BLaER1 (cell line): ENCODE results near the gene SERTAD3.
"Not testable (repeated sequence)": the region's sequence is repeated elsewhere in the genome, so short reads cannot be mapped to it uniquely, and the experiment has no call there.

ENCODE experiments used
- H3K27ac ChIP-seq: shearing (Covaris generic); formaldehyde crosslinking; 2 replicates; pipeline ENCODE4 v1.8.1; 2022
- H3K27me3 ChIP-seq: shearing (Covaris generic); formaldehyde crosslinking; 2 replicates; pipeline ENCODE4 v1.8.1; 2022
- H3K36me3 ChIP-seq: shearing (Covaris generic); formaldehyde crosslinking; 2 replicates; pipeline ENCODE4 v1.8.1; 2022
- H3K4me1 ChIP-seq: shearing (Covaris generic); formaldehyde crosslinking; 2 replicates; pipeline ENCODE4 v1.8.1; 2022
- H3K4me2 ChIP-seq: shearing (Covaris generic); formaldehyde crosslinking; 2 replicates; pipeline ENCODE4 v1.8.1; 2022
- H3K4me3 ChIP-seq: shearing (Covaris generic); formaldehyde crosslinking; 2 replicates; pipeline ENCODE4 v1.8.1; 2022
- H3K9ac ChIP-seq: shearing (Covaris generic); formaldehyde crosslinking; 2 replicates; pipeline ENCODE4 v1.8.1; 2022
- H3K9me3 ChIP-seq: shearing (Covaris generic); formaldehyde crosslinking; 2 replicates; pipeline ENCODE4 v1.8.1; 2022
- H4K20me1 ChIP-seq: shearing (Covaris generic); formaldehyde crosslinking; 2 replicates; pipeline ENCODE4 v1.8.1; 2022
- Cebpa-rat ChIP-seq: shearing (Covaris generic); IDR thresholded peaks from 2 replicates; pipeline ENCODE4 v1.8.1; 2022

SERTAD3 gene

DNA sequence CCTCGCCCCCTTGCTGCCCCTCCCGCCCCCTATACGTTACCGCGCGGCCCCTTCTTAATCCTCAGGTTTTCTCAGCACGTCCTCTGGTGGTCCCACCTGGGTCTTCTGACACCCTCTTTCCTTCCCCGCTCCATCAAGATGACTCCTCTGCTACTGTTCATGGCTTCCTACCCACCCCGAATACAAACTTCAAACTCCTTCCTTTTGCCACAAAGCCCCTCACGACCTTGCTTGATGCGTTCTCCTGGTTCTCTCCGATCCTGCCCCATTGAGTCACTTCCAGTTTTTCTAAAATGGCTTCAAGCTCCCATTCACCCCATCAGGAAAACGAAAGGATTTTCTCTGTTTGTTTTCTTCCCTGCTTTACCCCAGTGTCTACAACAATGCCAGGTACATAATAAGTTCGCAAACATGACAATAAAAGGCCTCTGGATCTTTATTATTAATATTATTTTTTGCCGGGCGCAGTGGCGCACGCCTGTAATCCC lies 734 bp upstream of the SERTAD3 start:
- H3K4me3 ChIP-seq, result peak overlapping the region; percentile 84
- peak overlapping the region; percentile 96 for H3K4me2 ChIP-seq
- H3K9me3 ChIP-seq, result no peaks in the 10 kb centered on the region
- H3K9ac ChIP-seq, result peak overlapping the region; percentile 73
- H4K20me1 ChIP-seq, result peaks cover 24% of the 10 kb centered on the region
- H3K4me1 ChIP-seq, result peaks cover 19% of the 10 kb centered on the region
- H3K27me3 ChIP-seq, result no peaks in the 10 kb centered on the region
- no peak for TF ChIP-seq Cebpa-rat
- peaks cover 31% of the 10 kb centered on the region for H3K36me3 ChIP-seq
- peak overlapping the region; percentile 14; the same call in 1 of the 2 replicates for H3K27ac ChIP-seq

GRCh38 chr19:40443131-40443999 lies 770 bp downstream of the SERTAD3 start:
- peaks cover 24% of the 10 kb centered on the region for H4K20me1 ChIP-seq

DNA sequence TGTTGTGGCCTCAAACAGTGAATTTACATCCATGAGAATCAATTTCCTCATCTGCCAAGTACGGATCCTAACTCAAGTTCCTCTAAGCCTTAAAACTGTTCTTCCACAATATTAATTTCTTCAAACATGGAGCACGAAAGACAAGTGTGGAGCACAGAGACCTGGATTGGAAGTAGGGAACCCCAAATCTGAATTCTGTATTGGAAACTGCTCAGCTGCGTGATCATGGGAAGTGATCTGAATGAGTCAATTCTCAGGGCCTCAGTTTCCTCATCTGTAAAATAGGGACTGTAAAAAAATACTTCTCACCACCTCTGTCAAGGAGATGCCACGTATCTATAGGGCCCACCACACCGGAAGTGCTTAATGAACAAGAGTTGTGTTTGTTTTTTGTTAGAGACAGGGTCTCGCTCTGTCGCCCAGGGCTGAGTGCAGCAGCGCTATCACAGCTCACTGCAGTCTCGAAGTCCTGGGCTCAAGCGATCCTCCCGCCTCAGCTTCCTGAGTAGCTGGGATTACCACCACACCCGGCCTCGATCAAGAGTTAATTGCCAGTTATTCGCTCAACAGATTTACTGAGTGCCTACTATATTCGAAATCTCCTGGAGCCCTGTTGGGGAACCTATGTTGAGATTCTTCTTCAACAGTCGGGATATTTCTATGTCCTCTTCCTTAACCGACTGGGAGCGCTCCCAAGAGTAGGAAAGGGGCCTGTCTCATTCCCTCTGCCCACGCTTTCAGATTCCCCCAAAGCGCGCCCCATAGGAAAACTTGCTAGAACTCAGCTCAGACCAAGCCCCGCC lies 1.6 kb downstream of the SERTAD3 start:
- peaks cover 24% of the 10 kb centered on the region for H3K36me3 ChIP-seq
- no peaks in the 10 kb centered on the region for H3K27me3 ChIP-seq
- peak overlapping the region; percentile 74 for H3K9ac ChIP-seq
- H3K4me1 ChIP-seq, result peaks cover 19% of the 10 kb centered on the region
- no peaks in the 10 kb centered on the region for H3K9me3 ChIP-seq
- TF ChIP-seq Cebpa-rat, result no peak
- H3K4me2 ChIP-seq, result peak overlapping the region; percentile 96
- peaks cover 24% of the 10 kb centered on the region for H4K20me1 ChIP-seq
- peak overlapping the region; percentile 84 for H3K4me3 ChIP-seq
- H3K27ac ChIP-seq, result peak overlapping the region; percentile 71; the same call in 1 of the 2 replicates

More at GRCh38 chr19:40443131-40443999, 770 bp downstream of the SERTAD3 start:
- H3K27me3 ChIP-seq, result no peaks in the 10 kb centered on the region
- no peaks in the 10 kb centered on the region for H3K9me3 ChIP-seq
- peak overlapping the region; percentile 84 for H3K4me3 ChIP-seq
- no peak for TF ChIP-seq Cebpa-rat
- peaks cover 32% of the 10 kb centered on the region for H3K36me3 ChIP-seq
- H3K27ac ChIP-seq, result peak overlapping the region; percentile 89
- H3K9ac ChIP-seq, result peak overlapping the region; percentile 90
- peaks cover 19% of the 10 kb centered on the region for H3K4me1 ChIP-seq
- peak overlapping the region; percentile 96 for H3K4me2 ChIP-seq

- Histone ChIP-seq H3K9ac (peak overlapping the region; percentile 74; the same call in 1 of the 2 replicates), H3K9me3 (no peaks in the 10 kb centered on the region), H3K36me3 (peaks cover 24% of the 10 kb centered on the region), H3K27me3 (no peaks in the 10 kb centered on the region), H3K27ac (peak overlapping the region; percentile 71; the same call in 1 of the 2 replicates), H3K4me3 (no peak overlapping the region), H3K4me1 (peaks cover 19% of the 10 kb centered on the region), H3K4me2 (peak overlapping the region; percentile 96), H4K20me1 (peaks cover 24% of the 10 kb centered on the region)
- TF ChIP-seq Cebpa-rat, result no peak
Observed at GRCh38 chr19:40441719-40442253, 2.3 kb downstream of the SERTAD3 start.

DNA sequence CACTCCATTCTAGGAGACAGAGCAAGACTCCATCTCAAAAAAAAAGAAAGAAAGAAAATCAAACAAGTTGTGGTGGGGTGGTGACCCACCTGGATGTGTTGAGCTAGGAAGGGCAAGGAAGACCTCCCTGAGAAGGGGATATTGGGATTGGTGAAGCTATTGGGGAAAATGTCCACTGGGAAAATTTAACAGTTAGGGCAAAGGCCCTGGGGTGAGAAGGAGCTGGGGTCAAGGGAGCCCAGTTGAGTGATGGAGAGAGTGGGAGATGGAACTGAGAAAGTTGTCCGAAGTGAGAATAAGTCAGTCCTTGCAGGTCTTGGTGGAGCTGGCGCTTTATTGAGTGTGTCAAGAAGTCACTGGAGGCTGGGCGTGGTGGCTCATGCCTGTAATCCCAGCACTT lies 5.9 kb downstream of the SERTAD3 start:
- Histone ChIP-seq H3K4me2 (no peak overlapping the region), H3K4me1 (peaks cover 30% of the 10 kb centered on the region), H3K27me3 (no peaks in the 10 kb centered on the region), H3K36me3 (peaks cover 24% of the 10 kb centered on the region), H3K9ac (no peak overlapping the region), H3K4me3 (no peak overlapping the region), H4K20me1 (peaks cover 24% of the 10 kb centered on the region), H3K27ac (no peak overlapping the region), H3K9me3 (no peaks in the 10 kb centered on the region)
- no peak for TF ChIP-seq Cebpa-rat

DNA sequence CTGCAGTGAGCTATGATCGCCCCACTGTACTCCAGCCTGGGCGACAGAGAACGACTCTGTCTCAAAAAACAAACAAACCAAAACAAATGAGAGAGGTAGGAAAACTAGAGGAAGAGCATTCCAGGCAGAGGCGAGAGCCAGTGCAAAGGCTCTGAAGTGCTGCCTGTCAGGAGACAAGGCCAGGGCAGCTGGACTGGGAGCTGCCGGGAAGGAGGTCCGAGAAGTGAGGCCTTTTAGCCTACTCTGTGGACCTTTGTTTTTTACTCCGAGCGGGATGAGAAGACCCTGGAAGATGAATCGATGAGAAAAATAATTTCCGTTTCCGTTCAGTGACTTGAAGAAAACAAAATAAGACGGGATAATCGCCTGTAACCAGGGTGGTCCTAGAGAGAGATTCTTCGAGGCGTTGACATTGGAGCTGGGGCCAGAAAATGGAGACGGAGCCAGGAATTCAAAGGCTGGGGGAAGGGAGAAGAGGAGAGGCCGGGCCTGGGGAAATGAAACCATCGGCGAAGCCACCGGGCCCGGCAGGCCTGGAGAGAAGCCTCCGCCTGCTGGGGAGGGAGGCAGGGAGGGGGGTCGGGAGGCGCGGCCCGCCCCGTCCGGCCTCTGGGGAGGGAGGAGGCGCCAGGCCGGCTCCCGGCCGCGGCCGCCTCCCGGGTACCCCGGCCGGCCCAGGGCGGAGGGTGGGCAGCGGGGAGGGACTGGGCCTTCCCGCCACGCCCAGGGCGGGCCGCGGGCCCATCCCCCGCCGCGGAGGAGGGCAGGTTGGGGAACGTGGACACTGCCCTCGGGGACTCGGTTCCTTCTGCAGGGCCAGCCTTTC lies 10.5 kb downstream of the SERTAD3 start:
- Histone ChIP-seq H3K4me2 (peak overlapping the region; percentile 93), H3K9ac (peak overlapping the region; percentile 86), H3K27ac (peak overlapping the region; percentile 91), H4K20me1 (no peaks in the 10 kb centered on the region), H3K9me3 (no peaks in the 10 kb centered on the region), H3K36me3 (no peaks in the 10 kb centered on the region), H3K4me1 (peaks cover 33% of the 10 kb centered on the region), H3K4me3 (peak overlapping the region; percentile 63), H3K27me3 (no peaks in the 10 kb centered on the region)
- TF ChIP-seq Cebpa-rat, result no peak

GRCh38 chr19:40432760-40433159 lies 11.4 kb downstream of the SERTAD3 start:
- Histone ChIP-seq H3K4me3 (peak overlapping the region; percentile 63), H3K27ac (peak overlapping the region; percentile 91), H3K4me1 (peaks cover 33% of the 10 kb centered on the region), H3K9ac (peak overlapping the region; percentile 86), H3K4me2 (peak overlapping the region; percentile 93)
- H3K27me3 ChIP-seq, H4K20me1 ChIP-seq, H3K36me3 ChIP-seq, H3K9me3 ChIP-seq: not testable (repeated sequence)

DNA sequence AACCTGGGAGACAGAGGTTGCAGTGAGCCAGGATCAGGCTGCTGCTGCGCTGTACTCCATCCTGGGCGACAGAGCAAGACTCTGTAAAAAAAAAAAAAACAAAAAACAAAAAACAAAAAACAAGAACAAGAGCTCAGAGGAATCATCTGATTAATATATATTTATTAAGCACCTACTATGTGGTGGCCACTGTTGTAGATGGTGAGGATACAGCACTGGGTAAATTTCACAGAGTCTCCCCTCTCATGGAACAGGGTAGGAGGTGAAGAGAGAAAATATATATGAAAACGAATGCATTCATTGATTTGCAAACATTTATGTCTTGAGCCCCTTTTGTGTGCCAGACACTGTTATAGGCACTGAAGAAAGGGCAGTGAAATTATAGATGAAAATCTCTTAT lies 12.4 kb downstream of the SERTAD3 start:
- Histone ChIP-seq H3K4me1 (peaks cover 38% of the 10 kb centered on the region), H3K9ac (no peak overlapping the region), H3K36me3 (no peaks in the 10 kb centered on the region), H3K9me3 (no peaks in the 10 kb centered on the region), H3K27me3 (no peaks in the 10 kb centered on the region), H4K20me1 (no peaks in the 10 kb centered on the region), H3K27ac (no peak overlapping the region), H3K4me3 (no peak overlapping the region), H3K4me2 (no peak overlapping the region)
- TF ChIP-seq Cebpa-rat, result no peak

- H3K27ac ChIP-seq, H3K9ac ChIP-seq, H3K27me3 ChIP-seq, H3K36me3 ChIP-seq, H4K20me1 ChIP-seq, H3K4me2 ChIP-seq, H3K4me3 ChIP-seq, H3K9me3 ChIP-seq: not testable (repeated sequence)
- peaks cover 41% of the 10 kb centered on the region for H3K4me1 ChIP-seq
Observed at GRCh38 chr19:40430242-40430641, 13.9 kb downstream of the SERTAD3 start.
